GM12874 (cell line): ENCODE results near the gene MCRS1.

Experiments used
- CTCF ChIP-seq: IDR thresholded peaks from 2 replicates; pipeline ENCODE4 v1.5.1; 2011; ENCODE audit warnings: low read depth, mild to moderate bottlenecking, control low read depth, low read length, moderate library complexity; ENCODE audit not compliant: insufficient read depth

MCRS1 gene

GRCh38 chr12:49578471-49579112, 10.7 kb upstream of the MCRS1 start:
- no peak for TF ChIP-seq CTCF

- TF ChIP-seq CTCF: no peak
These were observed 9.8 kb upstream of the MCRS1 start for GRCh38 chr12:49577589-49578315.

- TF ChIP-seq CTCF: no peak
These were observed 660 bp upstream of the MCRS1 start for GRCh38 chr12:49568442-49569162.

- no peak for TF ChIP-seq CTCF
These were observed 686 bp downstream of the MCRS1 start for GRCh38 chr12:49567302-49567610.

- no peak for TF ChIP-seq CTCF
These were observed 1.6 kb downstream of the MCRS1 start for GRCh38 chr12:49566361-49566760.

- no peak for TF ChIP-seq CTCF
These were observed 2.3 kb downstream of the MCRS1 start for GRCh38 chr12:49565406-49566265.

- no peak for TF ChIP-seq CTCF
These were observed 3.1 kb downstream of the MCRS1 start for GRCh38 chr12:49564686-49565405.
